Liver (tissue), 9 donors: ENCODE results near the gene COBL. TPM values are rescaled to one million over a fixed set of nuclear protein-coding genes. Genes with fewer than 3 reads are reported as not detected.

Experiments used
- DNase-seq: peaks from one replicate; pipeline ENCODE4 v3.0.0-alpha.2; 2017; ENCODE audit warnings: low spot score
- H3K27ac ChIP-seq, 2 donors: one replicate each; pipeline ENCODE4 v1.7.0; 2013; ENCODE audit warnings: inconsistent platforms in 2 of 2, low read length in 2 of 2, control low read depth in 1 of 2, low read depth in 1 of 2, mild to moderate bottlenecking in 1 of 2
- H3K27me3 ChIP-seq, 4 donors: one replicate each; pipeline versions ENCODE4 v1.6.1 to v1.7.0; 2013; ENCODE audit warnings: low read length in 3 of 4, inconsistent platforms in 1 of 4, mild to moderate bottlenecking in 1 of 4, moderate library complexity in 1 of 4; ENCODE audit not compliant: control insufficient read depth in 4 of 4, insufficient read depth in 4 of 4
- H3K36me3 ChIP-seq, 4 donors: one replicate each; pipeline versions ENCODE4 v1.6.1 to v1.7.0; 2013; ENCODE audit warnings: low read length in 3 of 4, mild to moderate bottlenecking in 3 of 4, low read depth in 1 of 4, moderate library complexity in 1 of 4; ENCODE audit not compliant: control insufficient read depth in 4 of 4, insufficient read depth in 3 of 4
- H3K4me1 ChIP-seq, 4 donors: one replicate each; pipeline versions ENCODE4 v1.6.1 to v1.7.0; 2013; ENCODE audit warnings: low read length in 3 of 4, mild to moderate bottlenecking in 3 of 4, moderate library complexity in 1 of 4; ENCODE audit not compliant: control insufficient read depth in 4 of 4, insufficient read depth in 4 of 4
- H3K4me3 ChIP-seq, 3 donors: one replicate each; pipeline versions ENCODE4 v1.6.1 to v1.7.0; 2013; ENCODE audit warnings: low read length in 3 of 3, control low read depth in 1 of 3, low read depth in 1 of 3, mild to moderate bottlenecking in 1 of 3
- H3K9ac ChIP-seq, 2 donors: one replicate each; pipeline ENCODE4 v1.7.0; 2013; ENCODE audit warnings: low read length in 2 of 2, mild to moderate bottlenecking in 2 of 2, moderate library complexity in 2 of 2, control low read depth in 1 of 2, low read depth in 1 of 2
- H3K9me3 ChIP-seq, 4 donors: one replicate each; pipeline versions ENCODE4 v1.6.1 to v1.7.0; 2013; ENCODE audit warnings: low read length in 3 of 4; ENCODE audit not compliant: control insufficient read depth in 4 of 4
- ATF3 ChIP-seq: IDR thresholded peaks from 2 replicates; pipeline ENCODE4 v1.6.1; 2016; ENCODE audit warnings: antibody characterized with exemption
- CTCF ChIP-seq: fragments of 150-350 bp; IDR thresholded peaks from 2 replicates; pipeline ENCODE4 v1.5.1; 2017; ENCODE audit warnings: improper control_type of control experiment, low read depth, low read length; ENCODE audit not compliant: missing input control
- EGR1 ChIP-seq, 2 donors: IDR thresholded peaks; 2 replicates each; pipeline ENCODE4 v1.6.1; 2016 to 2018; ENCODE audit warnings: antibody characterized with exemption in 2 of 2, low read depth in 2 of 2
- FOXA1 ChIP-seq: IDR thresholded peaks from 2 replicates; pipeline ENCODE4 v1.6.1; 2016; ENCODE audit warnings: antibody characterized with exemption
- FOXA2 ChIP-seq: IDR thresholded peaks from 2 replicates; pipeline ENCODE4 v1.6.1; 2016; ENCODE audit warnings: antibody characterized with exemption
- GABPA ChIP-seq, 2 donors: IDR thresholded peaks in 1 of 2; conservative IDR thresholded peaks in 1 of 2; 2 replicates each; pipeline ENCODE4 v1.6.1; 2016; ENCODE audit warnings: antibody characterized with exemption in 2 of 2, mild to moderate bottlenecking in 1 of 2, moderate library complexity in 1 of 2
- HNF4A ChIP-seq, 2 donors: conservative IDR thresholded peaks; 2 replicates each; pipeline ENCODE4 v1.6.1; 2016; ENCODE audit warnings: antibody characterized with exemption in 2 of 2, mild to moderate bottlenecking in 2 of 2
- HNF4G ChIP-seq: IDR thresholded peaks from 2 replicates; pipeline ENCODE4 v1.6.1; 2016; ENCODE audit warnings: antibody characterized with exemption
- JUND ChIP-seq, 2 donors: IDR thresholded peaks; 2 replicates each; pipeline ENCODE4 v1.6.1; 2016; ENCODE audit warnings: antibody characterized with exemption in 2 of 2
- MAX ChIP-seq: IDR thresholded peaks from 2 replicates; pipeline ENCODE4 v1.6.1; 2016; ENCODE audit warnings: antibody characterized with exemption
- NR2F2 ChIP-seq: IDR thresholded peaks from 2 replicates; pipeline ENCODE4 v1.6.1; 2016; ENCODE audit warnings: antibody characterized with exemption
- RAD21 ChIP-seq, 2 donors: IDR thresholded peaks; 2 replicates each; pipeline ENCODE4 v1.6.1; 2016; ENCODE audit warnings: antibody characterized with exemption in 2 of 2, mild to moderate bottlenecking in 2 of 2
- REST ChIP-seq: IDR thresholded peaks from 2 replicates; pipeline ENCODE4 v1.6.1; 2016; ENCODE audit warnings: antibody characterized with exemption, mild to moderate bottlenecking
- RXRA ChIP-seq, 2 donors: IDR thresholded peaks; 2 replicates each; pipeline ENCODE4 v1.6.1; 2017 to 2018; ENCODE audit warnings: antibody characterized with exemption in 2 of 2, mild to moderate bottlenecking in 1 of 2
- SP1 ChIP-seq: IDR thresholded peaks from 2 replicates; pipeline ENCODE4 v1.6.1; 2018; ENCODE audit warnings: antibody characterized with exemption, mild to moderate bottlenecking
- TAF1 ChIP-seq: conservative IDR thresholded peaks from 2 replicates; pipeline ENCODE4 v1.6.1; 2016; ENCODE audit warnings: antibody characterized with exemption, mild to moderate bottlenecking
- YY1 ChIP-seq: IDR thresholded peaks from 2 replicates; pipeline ENCODE4 v1.6.1; 2016; ENCODE audit warnings: antibody characterized with exemption, mild to moderate bottlenecking
- ZBTB33 ChIP-seq: IDR thresholded peaks from 2 replicates; pipeline ENCODE4 v1.6.1; 2016; ENCODE audit warnings: antibody characterized with exemption
- WGBS: extraction: QIAGEN DNeasy Blood & Tissue Kit; methylation state at CpG from one replicate; pipeline ENCODE4 v1.1.7; 2013; 5-methylcytosine and 5-hydroxymethylcytosine counted together
- polyA plus RNA-seq, 2 donors: library from polyadenylated mRNA; stranded (reverse) in 1 of 2; unstranded in 1 of 2; fragments of 200-250 nt in 1 of 2; fragments of >200 nt in 1 of 2; fragmentation: Nextera tagmentation in 1 of 2; extraction: Ambion mirVana in 1 of 2; gene quantifications; one replicate each; pipeline versions ENCODE4 v1.2.1 to v1.2.3, GENCODE V29; 2013 to 2015
- total RNA-seq, 2 donors: library from RNA; depleted of rRNA; stranded (reverse); fragments of >200 nt; gene quantifications; one replicate each; pipeline ENCODE4 v1.2.3, GENCODE V29; 2014
- donor health status: healthy.
- donor health status: healthy.
- donor health status: healthy.
- donor health status: healthy.
- donor health status: healthy.

The COBL gene
- total and polyA plus RNA-seq, 4 donors, result 5.8 to 18.7 (median 10.7) TPM

GRCh38 chr7:51219261-51219988, 97.2 kb downstream of the COBL start:
- no peak for TF ChIP-seq JUND (IDR thresholded peaks at IDR 0.05)
- no peak for TF ChIP-seq EGR1 (IDR thresholded peaks at IDR 0.05; ENCODE audit: low read depth in 2 of 2)
- TF ChIP-seq RAD21 (IDR thresholded peaks at IDR 0.05), result no peak
- TF ChIP-seq SP1, result no peak
- no peak for TF ChIP-seq ZBTB33
- no peak for TF ChIP-seq MAX
- TF ChIP-seq NR2F2, result no peak
- TF ChIP-seq YY1, result no peak
- no peak for TF ChIP-seq TAF1
- H3K9me3 ChIP-seq, result no peaks in the 10 kb centered on the region
- H3K4me3 ChIP-seq, result no peak overlapping the region
- no peaks in the 10 kb centered on the region for H3K4me1 ChIP-seq
- H3K9ac ChIP-seq, result no peak overlapping the region
- no peak overlapping the region for H3K27ac ChIP-seq
- peaks cover 0 to 8% (median 4%) of the 10 kb centered on the region in 4 donors for H3K36me3 ChIP-seq
- DNase-seq, result no peak
- no peaks in the 10 kb centered on the region for H3K27me3 ChIP-seq
- WGBS, result 91% methylated on average over 18 of the region's 18 CpGs

GRCh38 chr7:51217804-51218203, 98.8 kb downstream of the COBL start:
- no peak overlapping the region for H3K27ac ChIP-seq
- no peak overlapping the region for H3K4me3 ChIP-seq
- H3K27me3 ChIP-seq, result no peaks in the 10 kb centered on the region
- no peak for DNase-seq
- 92% methylated on average over 6 of the region's 6 CpGs for WGBS
- H3K36me3 ChIP-seq, result peaks cover 0 to 8% (median 4%) of the 10 kb centered on the region in 4 donors
- H3K9ac ChIP-seq, result no peak overlapping the region
- H3K9me3 ChIP-seq, result no peaks in the 10 kb centered on the region
- TF ChIP-seq FOXA1 (no peak), SP1 (no peak), MAX (no peak), TAF1 (no peak), GABPA (IDR thresholded peaks at IDR 0.05 in 1 of 2, conservative IDR thresholded peaks at IDR 0.05 in 1 of 2) (no peak), REST (no peak), ZBTB33 (no peak), YY1 (no peak), ATF3 (no peak), RXRA (IDR thresholded peaks at IDR 0.05) (no peak), CTCF (no peak), NR2F2 (no peak), JUND (IDR thresholded peaks at IDR 0.05) (no peak), RAD21 (IDR thresholded peaks at IDR 0.05) (no peak), FOXA2 (no peak), HNF4A (conservative IDR thresholded peaks at IDR 0.05) (no peak), HNF4G (no peak), EGR1 (IDR thresholded peaks at IDR 0.05; ENCODE audit: low read depth in 2 of 2) (no peak)
- no peaks in the 10 kb centered on the region for H3K4me1 ChIP-seq
